ENCODE data around the gene TMEM190. TPM values are rescaled to one million over a fixed set of nuclear protein-coding genes. Genes with fewer than 3 reads are reported as not detected.

TMEM190 gene
- total RNA-seq, 1 donor from 2014 or later, result not detected

DNA sequence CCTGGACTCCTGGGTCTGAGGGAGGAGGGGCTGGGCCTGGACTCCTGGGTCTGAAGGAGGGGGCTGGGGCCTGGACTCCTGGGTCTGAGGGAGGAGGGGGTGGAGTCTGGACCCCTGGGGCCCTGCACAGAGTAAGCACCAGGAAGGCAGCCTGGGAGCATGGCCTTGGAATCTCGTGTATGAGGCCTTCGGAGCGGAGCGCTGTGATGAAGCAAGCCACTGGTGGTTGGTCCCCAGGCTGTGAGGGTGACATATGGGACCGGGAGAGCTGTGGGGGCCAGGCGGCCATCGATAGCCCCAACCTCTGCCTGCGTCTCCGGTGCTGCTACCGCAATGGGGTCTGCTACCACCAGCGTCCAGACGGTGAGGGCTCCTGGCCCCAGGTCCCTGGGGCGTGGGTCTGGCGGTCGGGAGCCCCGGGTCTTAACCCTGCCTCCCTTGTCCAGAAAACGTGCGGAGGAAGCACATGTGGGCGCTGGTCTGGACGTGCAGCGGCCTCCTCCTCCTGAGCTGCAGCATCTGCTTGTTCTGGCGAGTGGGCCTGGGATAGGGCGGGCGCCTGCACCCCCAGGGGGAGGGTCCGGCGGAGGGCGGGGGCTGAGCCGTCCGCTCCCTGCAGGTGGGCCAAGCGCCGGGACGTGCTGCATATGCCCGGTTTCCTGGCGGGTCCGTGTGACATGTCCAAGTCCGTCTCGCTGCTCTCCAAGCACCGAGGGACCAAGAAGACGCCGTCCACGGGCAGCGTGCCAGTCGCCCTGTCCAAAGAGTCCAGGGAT lies 918 bp downstream of the TMEM190 start:
- H3K36me3 Mint-ChIP-seq (ENCODE audit: low read depth, unreplicated experiment), result no peaks in the 10 kb centered on the region
- TF ChIP-seq, protein P1, sequence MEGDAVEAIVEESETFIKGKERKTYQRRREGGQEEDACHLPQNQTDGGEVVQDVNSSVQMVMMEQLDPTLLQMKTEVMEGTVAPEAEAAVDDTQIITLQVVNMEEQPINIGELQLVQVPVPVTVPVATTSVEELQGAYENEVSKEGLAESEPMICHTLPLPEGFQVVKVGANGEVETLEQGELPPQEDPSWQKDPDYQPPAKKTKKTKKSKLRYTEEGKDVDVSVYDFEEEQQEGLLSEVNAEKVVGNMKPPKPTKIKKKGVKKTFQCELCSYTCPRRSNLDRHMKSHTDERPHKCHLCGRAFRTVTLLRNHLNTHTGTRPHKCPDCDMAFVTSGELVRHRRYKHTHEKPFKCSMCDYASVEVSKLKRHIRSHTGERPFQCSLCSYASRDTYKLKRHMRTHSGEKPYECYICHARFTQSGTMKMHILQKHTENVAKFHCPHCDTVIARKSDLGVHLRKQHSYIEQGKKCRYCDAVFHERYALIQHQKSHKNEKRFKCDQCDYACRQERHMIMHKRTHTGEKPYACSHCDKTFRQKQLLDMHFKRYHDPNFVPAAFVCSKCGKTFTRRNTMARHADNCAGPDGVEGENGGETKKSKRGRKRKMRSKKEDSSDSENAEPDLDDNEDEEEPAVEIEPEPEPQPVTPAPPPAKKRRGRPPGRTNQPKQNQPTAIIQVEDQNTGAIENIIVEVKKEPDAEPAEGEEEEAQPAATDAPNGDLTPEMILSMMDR (IDR thresholded peaks at IDR 0.05; ENCODE audit: unreplicated experiment), result no peak
- H3K4me1 Mint-ChIP-seq (ENCODE audit: unreplicated experiment), result peaks cover 3% of the 10 kb centered on the region
- DNase-seq (ENCODE audit: low spot score), result no peak
- H3K4me3 Mint-ChIP-seq (ENCODE audit: unreplicated experiment), result no peak overlapping the region
- H3K9me3 Mint-ChIP-seq (ENCODE audit: unreplicated experiment), result no peaks in the 10 kb centered on the region
- H3K27me3 Mint-ChIP-seq (ENCODE audit: unreplicated experiment), result peaks cover 22% of the 10 kb centered on the region
- no peak overlapping the region for H3K27ac Mint-ChIP-seq (ENCODE audit: unreplicated experiment)

DNA sequence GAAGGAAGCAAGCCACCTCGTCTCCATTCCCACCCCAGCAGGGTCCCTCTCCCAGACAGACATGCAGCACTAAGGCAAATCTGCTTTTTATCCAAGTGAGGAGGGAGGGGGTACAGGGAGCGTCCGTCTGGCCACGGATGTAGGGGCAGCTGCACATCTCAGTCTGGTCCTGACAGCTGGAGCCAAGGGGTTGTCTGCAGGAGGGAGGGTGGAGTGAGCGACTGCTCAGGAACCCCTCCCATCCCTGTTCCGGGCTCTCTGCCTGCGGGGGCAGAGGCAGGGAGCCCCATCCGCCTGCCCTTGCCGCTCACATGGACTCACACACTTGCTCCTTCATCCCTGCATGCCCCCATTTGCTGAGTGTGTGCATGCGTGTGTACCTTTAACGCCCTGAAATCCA lies 2.5 kb downstream of the TMEM190 start:
- Mint-ChIP-seq H3K27ac (ENCODE audit: unreplicated experiment) (no peak overlapping the region), H3K9me3 (ENCODE audit: unreplicated experiment) (no peaks in the 10 kb centered on the region), H3K4me1 (ENCODE audit: unreplicated experiment) (no peaks in the 10 kb centered on the region), H3K36me3 (ENCODE audit: low read depth, unreplicated experiment) (no peaks in the 10 kb centered on the region), H3K27me3 (ENCODE audit: unreplicated experiment) (peaks cover 27% of the 10 kb centered on the region), H3K4me3 (ENCODE audit: unreplicated experiment) (no peak overlapping the region)
- DNase-seq (ENCODE audit: low spot score), result no peak
- TF ChIP-seq, protein P1 (IDR thresholded peaks at IDR 0.05; ENCODE audit: unreplicated experiment), result no peak

GRCh38 chr19:55382013-55382412 lies 5.4 kb downstream of the TMEM190 start:
- DNase-seq (ENCODE audit: low spot score), result no peak
- TF ChIP-seq, protein P1 (IDR thresholded peaks at IDR 0.05; ENCODE audit: unreplicated experiment), result no peak
- peaks cover 19% of the 10 kb centered on the region for H3K4me1 Mint-ChIP-seq (ENCODE audit: unreplicated experiment)
- H3K27ac Mint-ChIP-seq (ENCODE audit: unreplicated experiment), result no peak overlapping the region
- H3K9me3 Mint-ChIP-seq (ENCODE audit: unreplicated experiment), result no peaks in the 10 kb centered on the region
- H3K4me3 Mint-ChIP-seq (ENCODE audit: unreplicated experiment), result peak overlapping the region; percentile 13
- peaks cover 33% of the 10 kb centered on the region for H3K27me3 Mint-ChIP-seq (ENCODE audit: unreplicated experiment)
- peaks cover 7% of the 10 kb centered on the region for H3K36me3 Mint-ChIP-seq (ENCODE audit: low read depth, unreplicated experiment)

DNA sequence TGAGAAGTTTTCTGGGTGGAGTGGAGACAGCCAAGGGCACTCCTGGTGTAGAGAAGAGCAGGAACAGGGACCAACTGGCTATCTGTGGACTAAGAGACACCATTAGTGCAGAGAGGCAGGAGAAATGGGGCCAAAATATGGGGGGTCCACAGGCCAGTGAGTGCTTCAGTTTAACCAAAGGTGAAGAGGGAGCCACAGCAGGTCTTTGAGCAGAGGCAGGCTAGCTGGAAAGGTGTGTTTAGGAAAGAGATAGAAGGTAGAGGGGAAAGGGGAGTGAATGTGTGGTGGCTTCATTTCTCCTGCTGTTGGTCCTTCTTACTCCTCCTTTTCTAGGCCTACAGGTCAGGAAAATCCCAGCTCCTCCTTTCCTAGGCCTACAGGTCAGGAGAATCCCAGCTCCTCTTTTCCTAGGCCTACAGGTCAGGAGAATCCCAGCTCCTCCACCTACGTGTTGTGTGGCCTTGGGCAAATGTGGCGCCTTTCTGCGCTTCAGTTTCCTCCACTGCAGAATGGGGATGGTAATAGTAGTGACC lies 6.0 kb downstream of the TMEM190 start:
- TF ChIP-seq, protein P1 (IDR thresholded peaks at IDR 0.05; ENCODE audit: unreplicated experiment), result no peak
- Mint-ChIP-seq H3K4me3 (ENCODE audit: unreplicated experiment) (peak overlapping the region; percentile 72), H3K4me1 (ENCODE audit: unreplicated experiment) (peaks cover 21% of the 10 kb centered on the region), H3K36me3 (ENCODE audit: low read depth, unreplicated experiment) (peaks cover 7% of the 10 kb centered on the region), H3K27ac (ENCODE audit: unreplicated experiment) (no peak overlapping the region), H3K9me3 (ENCODE audit: unreplicated experiment) (no peaks in the 10 kb centered on the region), H3K27me3 (ENCODE audit: unreplicated experiment) (peaks cover 37% of the 10 kb centered on the region)
- DNase-seq (ENCODE audit: low spot score), result no peak
